ENCODE results near the gene SLC22A15. TPM values are rescaled to one million over a fixed set of nuclear protein-coding genes. Genes with fewer than 3 reads are reported as not detected.
"Not testable (repeated sequence)": the region's sequence is repeated elsewhere in the genome, so short reads cannot be mapped to it uniquely, and the experiment has no call there.

The SLC22A15 gene
- polyA plus RNA-seq, 2 of the 4 experiments (the other 2 are of a cell fraction), result 0.81 to 2.5 TPM

GRCh38 chr1:115991909-115992308 lies 15.6 kb downstream of the SLC22A15 start:
- CTCF ChIA-PET, result interaction anchor here (3.0 kb wide), 1 partner anchor 11 kb away, joined by 12 read pairs; no protein-coding TSS in a partner anchor
- no peak overlapping the region for H3K4me3 ChIP-seq
- POLR2A ChIA-PET, result no interaction called here
- no peak for DNase-seq (ENCODE audit: low read depth in 1 of 2, low spot score in 1 of 2)
- H3K9me3 ChIP-seq, result no peaks in the 10 kb centered on the region
- H3K27ac ChIP-seq, result no peak overlapping the region
- no peak for ATAC-seq
- no peak for FAIRE-seq
- H3K4me2 ChIP-seq, result no peak overlapping the region
- no peak for TF ChIP-seq NPAS2 (CRISPR knock-in tag; IDR thresholded peaks at IDR 0.05; ENCODE audit: borderline replicate concordance)
- no peak for TF ChIP-seq PBX3 (IDR thresholded peaks at IDR 0.05)
- TF ChIP-seq ATOH8 (CRISPR knock-in tag; IDR thresholded peaks at IDR 0.05; ENCODE audit: low read depth), result no peak
- no peak for TF ChIP-seq FOSB (CRISPR knock-in tag; IDR thresholded peaks at IDR 0.05)
- no peak for TF ChIP-seq RCOR1 (IDR thresholded peaks at IDR 0.05; ENCODE audit: low read depth, low read length)
- TF ChIP-seq USF2 (IDR thresholded peaks at IDR 0.05), result no peak
- no peak for TF ChIP-seq HOXA7 (CRISPR knock-in tag; IDR thresholded peaks at IDR 0.05)
- TF ChIP-seq RFX5 (IDR thresholded peaks at IDR 0.05), result no peak
- TF ChIP-seq ZSCAN20 (CRISPR knock-in tag; IDR thresholded peaks at IDR 0.05), result no peak
- no peak for TF ChIP-seq MAZ (IDR thresholded peaks at IDR 0.05; ENCODE audit: borderline replicate concordance, low read depth, low read length)
- TF ChIP-seq ZC3H11A (IDR thresholded peaks at IDR 0.05), result no peak
- no peak for TF ChIP-seq CBX2 (IDR thresholded peaks at IDR 0.05; ENCODE audit: borderline replicate concordance, low read depth)
- no peak for TF ChIP-seq E2F6 (IDR thresholded peaks at IDR 0.05; ENCODE audit: borderline replicate concordance, low read depth)
- no peak for TF ChIP-seq TFCP2L1 (CRISPR knock-in tag; IDR thresholded peaks at IDR 0.05)
- no peak for TF ChIP-seq RAD21 (conservative IDR thresholded peaks at IDR 0.05 in 1 of 2, IDR thresholded peaks at IDR 0.05 in 1 of 2)
- no peak for TF ChIP-seq SREBF2 (IDR thresholded peaks at IDR 0.05)
- no peak for TF ChIP-seq CBX8 (IDR thresholded peaks at IDR 0.05)
- no peaks in the 10 kb centered on the region for H3K4me1 ChIP-seq
- 86% methylated on average over 8 of the region's 8 CpGs for WGBS (ENCODE audit: missing lambda C conversion rate)

GRCh38 chr1:115997921-115998320 lies 21.6 kb downstream of the SLC22A15 start:
- H3K4me3 ChIP-seq; H3K27ac ChIP-seq; H3K9me3 ChIP-seq; POLR2A ChIA-PET; FAIRE-seq; CTCF ChIA-PET; ATAC-seq; H3K4me1 ChIP-seq; DNase-seq (ENCODE audit: low read depth in 1 of 2, low spot score in 1 of 2); H3K4me2 ChIP-seq: not testable (repeated sequence)
- WGBS (ENCODE audit: missing lambda C conversion rate), result 50% methylated on average over 1 of the region's 1 CpG

- H3K9me3 ChIP-seq, result no peaks in the 10 kb centered on the region; the same call in 2 of the 3 replicates
- H3K27ac ChIP-seq, result no peak overlapping the region
- POLR2A ChIA-PET, result no interaction called here
- DNase-seq (ENCODE audit: low read depth in 1 of 2, low spot score in 1 of 2), result peak in 1 of 2 experiments; percentile 1
- no peak for FAIRE-seq
- H3K4me1 ChIP-seq, result no peaks in the 10 kb centered on the region
- WGBS (ENCODE audit: missing lambda C conversion rate), result 54% methylated on average over 3 of the region's 3 CpGs
- H3K4me2 ChIP-seq, result no peak overlapping the region
- CTCF ChIA-PET, result no interaction called here
- ATAC-seq, result no peak
- TF ChIP-seq NPAS2 (CRISPR knock-in tag; IDR thresholded peaks at IDR 0.05; ENCODE audit: borderline replicate concordance) (no peak), RNF2 (IDR thresholded peaks at IDR 0.05; ENCODE audit: borderline replicate concordance, low read depth) (no peak), BHLHE40 (IDR thresholded peaks at IDR 0.05; ENCODE audit: low read depth, low read length) (no peak), EP300 (IDR thresholded peaks at IDR 0.05) (no peak), RFX5 (IDR thresholded peaks at IDR 0.05) (no peak), ZNF302 (CRISPR knock-in tag; IDR thresholded peaks at IDR 0.05) (no peak), HMGXB4 (CRISPR knock-in tag; IDR thresholded peaks at IDR 0.05; ENCODE audit: borderline replicate concordance) (no peak), FOSL2 (IDR thresholded peaks at IDR 0.05) (no peak), FOSL2 (CRISPR knock-in tag; IDR thresholded peaks at IDR 0.05) (no peak), RCOR1 (IDR thresholded peaks at IDR 0.05; ENCODE audit: low read depth, low read length) (no peak), USF2 (IDR thresholded peaks at IDR 0.05) (no peak), NFE2L2 (conservative IDR thresholded peaks at IDR 0.05; ENCODE audit: low read length) (no peak), EHF (CRISPR knock-in tag; IDR thresholded peaks at IDR 0.05) (no peak)
- no peak overlapping the region for H3K4me3 ChIP-seq
Observed at GRCh38 chr1:116001739-116002487, 25.6 kb downstream of the SLC22A15 start.

Measured in A549 (cell line).